ENCODE measurements around the gene EXOSC5.
"Not testable (repeated sequence)": the region's sequence is repeated elsewhere in the genome, so short reads cannot be mapped to it uniquely, and the experiment has no call there.

Gene EXOSC5

GRCh38 chr19:41426116-41426841 lies 29.1 kb upstream of the EXOSC5 start:
- no peak for DNase-seq

GRCh38 chr19:41425174-41426115 lies 28.3 kb upstream of the EXOSC5 start:
- DNase-seq = no peak

- no peak for DNase-seq
Measured at GRCh38 chr19:41424335-41425173, 27.4 kb upstream of the EXOSC5 start.

- no peak for DNase-seq
Measured at GRCh38 chr19:41422955-41423354, 25.8 kb upstream of the EXOSC5 start.

- DNase-seq = no peak
Measured at GRCh38 chr19:41422456-41422855, 25.3 kb upstream of the EXOSC5 start.

- DNase-seq = no peak
Measured at GRCh38 chr19:41421973-41422372, 24.8 kb upstream of the EXOSC5 start.

GRCh38 chr19:41421314-41421713 lies 24.2 kb upstream of the EXOSC5 start:
- no peak for DNase-seq

GRCh38 chr19:41420101-41420880 lies 23.1 kb upstream of the EXOSC5 start:
- no peak for DNase-seq

GRCh38 chr19:41416194-41416674 lies 19.1 kb upstream of the EXOSC5 start:
- no peak for DNase-seq

GRCh38 chr19:41415154-41415571 lies 18.0 kb upstream of the EXOSC5 start:
- no peak for DNase-seq

- no peak for DNase-seq
Measured at GRCh38 chr19:41414461-41414860, 17.3 kb upstream of the EXOSC5 start.

GRCh38 chr19:41413947-41414346 lies 16.8 kb upstream of the EXOSC5 start:
- DNase-seq = no peak

GRCh38 chr19:41412953-41413352 lies 15.8 kb upstream of the EXOSC5 start:
- DNase-seq = no peak

GRCh38 chr19:41411968-41412265 lies 14.8 kb upstream of the EXOSC5 start:
- no peak for DNase-seq

- no peak for DNase-seq
Measured at GRCh38 chr19:41411100-41411967, 14.2 kb upstream of the EXOSC5 start.

GRCh38 chr19:41410336-41411054 lies 13.3 kb upstream of the EXOSC5 start:
- no peak for DNase-seq

GRCh38 chr19:41409288-41409687 lies 12.1 kb upstream of the EXOSC5 start:
- DNase-seq = no peak

GRCh38 chr19:41408846-41409245 lies 11.7 kb upstream of the EXOSC5 start:
- not testable (repeated sequence) for DNase-seq

GRCh38 chr19:41408256-41408655 lies 11.1 kb upstream of the EXOSC5 start:
- no peak for DNase-seq

- DNase-seq = no peak
Measured at GRCh38 chr19:41407271-41407670, 10.1 kb upstream of the EXOSC5 start.

Measured in central memory CD4-positive, alpha-beta T cell (primary cell).